Activated T-helper 2 cell treated with anti-CD3 and anti-CD28 coated beads, Interferon-gamma antibody, Interleukin-2, Interleukin-4, amounts not matched to agents 10 μg/mL and 5 μg/mL and 100 μg/mL, durations not matched to agents 14 hours and 24 hours and 36 hours (primary cell): ENCODE results near the gene SLIT1. TPM values are rescaled to one million over a fixed set of nuclear protein-coding genes. Genes with fewer than 3 reads are reported as not detected.

Source experiments
- DNase-seq: peaks from one replicate; pipeline ENCODE4 v3.0.0; 2021; ENCODE audit warnings: low spot score
- H3K27ac Mint-ChIP-seq: one replicate; pipeline ENCODE4 v1.8.0; 2021; ENCODE audit warnings: mixed read lengths
- H3K27me3 Mint-ChIP-seq: one replicate; pipeline ENCODE4 v1.8.0; 2021; ENCODE audit warnings: low read depth, mixed read lengths
- H3K36me3 Mint-ChIP-seq: one replicate; pipeline ENCODE4 v1.8.0; 2021; ENCODE audit warnings: low read depth, mixed read lengths
- H3K4me1 Mint-ChIP-seq: one replicate; pipeline ENCODE4 v1.8.0; 2021; ENCODE audit warnings: low read depth, mixed read lengths
- H3K4me3 Mint-ChIP-seq: one replicate; pipeline ENCODE4 v1.8.0; 2021; ENCODE audit warnings: low read depth, mild to moderate bottlenecking, moderate library complexity, mixed read lengths
- H3K9me3 Mint-ChIP-seq: one replicate; pipeline ENCODE4 v1.8.0; 2021; ENCODE audit warnings: mixed read lengths
- intact Hi-C: fragments of 100-400 bp; cut with micrococcal nuclease; formaldehyde crosslinking; loops from one replicate; pipeline ENCODE4 v1.15.1; 2023
- total RNA-seq: library from RNA; stranded (reverse); gene quantifications from 2 replicates; pipeline ENCODE4 v1.2.3, GENCODE V29; 2022

SLIT1 gene
- total RNA-seq, 1 donor from 2014 or later: 0.21 TPM

DNA sequence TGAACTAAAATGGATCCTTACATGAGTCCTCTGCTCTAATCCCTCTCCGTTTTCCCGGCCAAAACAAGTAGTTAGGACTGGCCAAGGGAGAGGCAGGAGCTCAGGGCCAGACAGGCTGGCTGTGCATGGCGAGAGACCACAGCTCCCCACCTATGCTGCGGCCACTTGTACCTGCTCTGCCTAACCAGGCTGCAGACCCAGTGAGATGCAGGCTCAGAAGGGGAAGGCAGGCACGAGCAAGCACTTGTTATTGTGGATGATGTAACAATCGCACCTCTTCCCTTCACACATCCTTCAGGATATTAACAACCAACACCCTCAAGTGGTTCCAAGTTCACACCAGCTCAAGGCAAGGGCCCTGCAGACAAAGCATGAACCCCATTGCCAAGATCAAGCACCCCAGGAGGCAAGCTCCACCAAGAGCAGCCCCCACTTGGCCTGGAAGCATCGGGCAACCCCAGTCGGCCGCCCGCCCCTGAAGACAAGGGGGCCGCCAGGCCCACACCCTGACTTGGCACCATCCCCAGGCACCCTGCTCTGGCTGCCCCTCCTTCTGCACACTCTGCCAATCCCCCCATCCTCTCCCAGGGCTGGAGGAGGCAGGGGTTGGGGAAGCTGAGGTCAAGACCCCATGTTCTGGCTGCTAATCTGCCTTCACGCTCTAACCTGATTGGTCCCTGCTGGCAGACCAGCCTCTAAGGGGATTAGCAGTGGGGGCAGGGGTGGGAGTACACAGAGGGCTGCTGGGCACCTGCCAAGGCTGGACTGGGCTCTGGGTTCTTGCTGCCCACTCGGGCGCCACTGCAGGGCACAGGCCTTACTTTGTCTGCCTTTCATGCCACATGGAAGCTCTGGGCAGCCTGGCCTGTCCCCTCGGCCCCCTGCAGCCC lies 111.3 kb downstream of the SLIT1 start:
- Mint-ChIP-seq H3K27me3 (peaks cover 11% of the 10 kb centered on the region), H3K36me3 (no peaks in the 10 kb centered on the region), H3K4me1 (peaks cover 2% of the 10 kb centered on the region), H3K4me3 (no peak overlapping the region), H3K9me3 (no peaks in the 10 kb centered on the region), H3K27ac (no peak overlapping the region)
- no peak for DNase-seq
- intact Hi-C loops: no loop called here

DNA sequence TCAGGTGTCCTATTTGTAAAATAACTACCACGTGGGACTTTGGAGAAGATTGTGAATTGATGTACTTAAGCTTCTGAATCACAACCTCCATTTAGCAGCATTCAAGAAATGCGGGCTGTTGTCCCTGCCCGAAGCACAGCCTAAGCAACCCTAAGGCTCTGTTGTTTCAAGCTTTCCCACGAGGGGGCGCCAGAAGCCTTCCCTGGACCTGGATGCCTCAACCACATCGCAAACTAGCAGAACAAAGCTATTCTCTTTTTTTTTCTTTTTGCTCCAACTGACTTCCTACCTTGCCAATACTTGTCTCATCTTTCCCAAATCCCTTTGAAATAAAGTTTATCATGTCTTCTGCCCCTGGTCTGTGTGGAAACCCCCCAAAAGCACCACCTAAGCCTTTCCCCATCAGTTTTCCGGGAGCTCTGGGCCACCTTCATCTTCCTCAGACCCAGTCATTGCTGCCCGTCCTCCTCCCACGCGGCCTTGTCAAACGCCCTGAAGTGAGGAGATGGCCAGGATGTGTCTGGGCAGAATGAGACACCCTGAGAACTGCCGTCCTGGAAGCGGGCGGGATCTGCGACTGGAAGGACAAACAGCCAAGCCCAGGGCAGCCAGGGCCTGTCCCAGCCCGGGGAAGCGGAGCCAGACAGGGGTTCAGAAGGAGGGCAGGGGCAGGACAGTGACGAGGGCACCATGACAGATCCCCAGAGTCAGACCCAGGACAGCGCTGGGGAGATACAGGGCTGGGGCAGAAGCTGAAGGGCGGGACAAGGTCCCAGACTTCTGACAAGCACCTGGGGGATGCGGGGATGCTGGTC lies 112.7 kb downstream of the SLIT1 start:
- peaks cover 6% of the 10 kb centered on the region for H3K4me1 Mint-ChIP-seq
- peak; percentile 65 for DNase-seq
- no peaks in the 10 kb centered on the region for H3K9me3 Mint-ChIP-seq
- H3K36me3 Mint-ChIP-seq: no peaks in the 10 kb centered on the region
- intact Hi-C loops: loop anchor here (1.0 to 2.0 kb wide), 2 partner anchors 138 to 161 kb away; no protein-coding TSS in a partner anchor
- H3K27ac Mint-ChIP-seq: no peak overlapping the region
- H3K27me3 Mint-ChIP-seq: peaks cover 11% of the 10 kb centered on the region
- no peak overlapping the region for H3K4me3 Mint-ChIP-seq

DNA sequence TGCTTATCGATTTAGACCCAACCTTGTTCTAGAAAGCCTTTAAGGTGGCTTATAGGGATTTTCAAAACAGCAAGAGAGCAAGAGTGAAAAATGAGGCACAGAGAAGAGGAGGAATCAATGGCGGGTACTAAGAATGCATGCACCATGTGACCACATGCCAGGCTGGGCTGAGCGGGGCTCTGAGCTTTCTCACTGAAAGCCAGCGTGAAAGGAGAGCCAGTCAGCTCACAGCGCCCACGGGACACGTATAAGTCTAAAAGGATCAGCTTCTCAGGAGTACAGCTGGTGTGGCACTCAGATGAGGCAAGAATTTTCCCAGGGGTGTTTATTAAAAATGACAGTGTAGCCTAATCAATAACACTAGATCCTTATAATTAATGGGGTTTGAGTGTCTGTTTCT lies 114.3 kb downstream of the SLIT1 start:
- H3K9me3 Mint-ChIP-seq: no peaks in the 10 kb centered on the region
- H3K27ac Mint-ChIP-seq: no peak overlapping the region
- no peaks in the 10 kb centered on the region for H3K36me3 Mint-ChIP-seq
- no peak overlapping the region for H3K4me3 Mint-ChIP-seq
- DNase-seq: no peak
- peaks cover 6% of the 10 kb centered on the region for H3K4me1 Mint-ChIP-seq
- intact Hi-C loops: no loop called here
- peaks cover 11% of the 10 kb centered on the region for H3K27me3 Mint-ChIP-seq

DNA sequence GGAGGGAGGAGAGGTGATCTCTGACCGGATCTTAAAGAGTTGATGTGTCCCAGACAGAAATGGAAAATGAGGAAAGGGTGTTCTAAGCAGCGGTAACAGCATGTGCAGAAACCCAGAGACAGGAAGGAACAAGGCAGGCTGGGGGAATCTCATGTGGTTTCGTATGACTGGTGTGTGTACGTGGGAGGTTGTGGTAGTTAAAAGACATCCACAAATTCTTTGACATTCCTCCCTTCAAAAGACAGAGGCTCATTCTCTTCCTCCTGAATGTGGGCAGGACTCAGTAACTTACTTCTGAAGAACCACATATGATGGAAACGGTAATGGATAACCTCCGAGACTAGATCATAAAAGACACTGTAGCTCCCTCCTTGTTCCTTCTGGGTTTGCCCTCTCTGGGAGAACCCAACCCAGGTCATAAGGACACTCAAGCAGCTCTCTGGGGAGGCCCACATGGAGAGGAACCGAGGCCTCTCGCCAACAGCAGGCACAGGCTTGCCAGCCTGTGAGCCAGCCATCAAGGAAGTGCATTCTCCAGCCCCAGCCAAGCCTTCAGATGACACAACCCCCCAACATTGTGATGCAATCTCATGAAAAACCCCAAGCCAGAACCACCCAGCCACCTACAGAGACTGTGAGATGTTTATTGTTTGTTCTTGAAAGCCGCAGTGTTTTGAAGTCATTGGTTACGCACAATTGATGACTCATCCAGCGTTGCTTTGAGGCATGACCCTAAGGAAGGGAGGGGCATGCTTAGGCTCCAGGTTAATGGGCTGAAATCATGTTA lies 116.0 kb downstream of the SLIT1 start:
- intact Hi-C loops: no loop called here
- H3K36me3 Mint-ChIP-seq: no peaks in the 10 kb centered on the region
- no peaks in the 10 kb centered on the region for H3K9me3 Mint-ChIP-seq
- no peak overlapping the region for H3K4me3 Mint-ChIP-seq
- no peak for DNase-seq
- no peak overlapping the region for H3K27ac Mint-ChIP-seq
- H3K27me3 Mint-ChIP-seq: peaks cover 11% of the 10 kb centered on the region
- H3K4me1 Mint-ChIP-seq: peaks cover 6% of the 10 kb centered on the region

DNA sequence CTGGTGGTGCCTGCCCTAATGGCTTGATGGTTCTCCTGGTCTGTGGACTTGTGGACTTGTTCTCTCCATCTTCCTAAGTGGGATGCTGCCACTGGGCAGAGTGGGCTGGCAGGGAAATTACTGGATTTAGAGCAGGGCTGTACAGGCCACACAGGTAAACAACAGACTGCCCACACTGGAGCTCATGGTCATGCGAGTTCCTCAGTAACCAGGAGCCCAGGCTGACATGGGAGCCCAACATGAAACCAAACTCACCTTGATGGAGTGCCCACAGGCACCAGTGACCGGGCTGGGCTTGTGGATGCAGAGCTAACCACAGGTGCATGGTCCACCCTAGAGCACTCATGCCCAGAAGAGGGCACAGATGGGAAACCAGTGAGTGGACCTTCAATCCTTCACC lies 116.7 kb downstream of the SLIT1 start:
- H3K4me3 Mint-ChIP-seq: no peak overlapping the region
- peaks cover 6% of the 10 kb centered on the region for H3K4me1 Mint-ChIP-seq
- no peak overlapping the region for H3K27ac Mint-ChIP-seq

DNA sequence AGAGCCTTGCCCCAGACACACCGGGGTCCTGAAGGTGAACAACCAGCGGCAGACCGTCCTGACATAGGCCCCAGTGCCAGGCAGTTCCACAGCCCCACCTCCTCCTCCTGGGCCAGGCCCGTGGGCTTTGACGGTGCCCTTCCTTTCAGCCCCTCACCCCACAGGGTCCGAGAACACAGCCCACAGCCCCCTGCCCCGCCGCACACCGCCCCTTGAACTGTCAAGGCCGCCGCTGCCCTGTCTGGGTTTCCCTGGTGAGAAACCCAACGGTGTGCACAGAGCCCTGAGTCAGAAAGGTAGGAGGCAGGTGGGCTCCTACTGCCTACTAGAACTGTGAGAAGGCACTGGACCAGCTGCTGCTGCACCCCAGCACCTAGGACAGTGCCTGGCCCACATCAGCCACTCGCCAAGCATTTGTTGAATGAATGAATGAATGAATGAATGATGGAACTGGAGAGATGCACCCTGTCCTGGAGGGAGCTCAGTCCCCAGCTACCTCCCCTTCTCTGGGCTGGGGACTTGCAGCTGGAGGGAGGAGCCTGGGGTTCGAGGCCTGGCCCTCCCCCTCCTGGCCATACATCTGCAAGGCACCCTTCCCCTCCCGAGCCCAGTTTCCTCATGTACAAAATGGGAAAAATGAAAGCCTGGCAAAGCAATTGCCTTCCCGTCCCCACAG lies 117.9 kb downstream of the SLIT1 start:
- peaks cover 6% of the 10 kb centered on the region for H3K27me3 Mint-ChIP-seq
- H3K36me3 Mint-ChIP-seq: no peaks in the 10 kb centered on the region
- H3K4me3 Mint-ChIP-seq: no peak overlapping the region
- H3K27ac Mint-ChIP-seq: no peak overlapping the region
- no peak for DNase-seq
- peaks cover 6% of the 10 kb centered on the region for H3K4me1 Mint-ChIP-seq
- no peaks in the 10 kb centered on the region for H3K9me3 Mint-ChIP-seq
- intact Hi-C loops: no loop called here

More for the DNA sequence above, 116.7 kb downstream of the SLIT1 start:
- H3K36me3 Mint-ChIP-seq: no peaks in the 10 kb centered on the region
- peaks cover 10% of the 10 kb centered on the region for H3K27me3 Mint-ChIP-seq
- no peak for DNase-seq
- no peaks in the 10 kb centered on the region for H3K9me3 Mint-ChIP-seq
- intact Hi-C loops: no loop called here

DNA sequence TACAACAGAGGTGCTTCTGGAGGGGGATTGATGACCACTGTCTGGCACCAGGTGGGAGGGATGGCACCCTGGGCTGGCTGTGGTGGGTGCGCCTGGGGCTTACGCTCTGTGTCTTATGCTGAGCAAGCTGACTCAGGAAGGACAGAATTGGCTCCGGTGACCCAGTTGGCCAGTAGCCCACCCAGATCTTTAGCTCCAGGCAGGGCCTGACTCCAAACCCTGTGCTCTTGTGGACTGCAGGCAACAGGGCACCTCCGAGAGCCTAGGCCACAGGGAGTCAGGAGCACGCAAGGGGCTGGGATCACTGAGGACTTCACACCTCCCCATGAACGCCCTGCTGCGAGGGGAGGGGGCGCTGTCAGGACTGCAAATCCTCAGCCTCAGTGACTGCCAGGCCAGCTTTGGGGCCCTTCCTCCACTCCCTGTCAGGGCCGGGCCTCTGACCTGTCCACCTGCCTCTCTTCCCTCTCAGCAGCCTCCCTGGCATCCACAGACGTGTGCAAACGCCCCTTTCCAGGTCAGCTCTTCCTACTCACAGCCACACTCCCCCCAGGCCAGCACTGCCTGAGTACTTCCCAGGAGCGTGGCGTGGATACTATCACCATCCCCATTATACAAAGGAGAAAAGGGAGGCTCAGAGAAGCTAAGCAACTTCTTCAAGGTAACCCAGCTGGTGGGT lies 118.7 kb downstream of the SLIT1 start:
- intact Hi-C loops: no loop called here
- peaks cover 6% of the 10 kb centered on the region for H3K27me3 Mint-ChIP-seq
- no peak overlapping the region for H3K27ac Mint-ChIP-seq
- DNase-seq: no peak
- H3K4me3 Mint-ChIP-seq: no peak overlapping the region
- H3K9me3 Mint-ChIP-seq: no peaks in the 10 kb centered on the region
- peaks cover 6% of the 10 kb centered on the region for H3K4me1 Mint-ChIP-seq
- no peaks in the 10 kb centered on the region for H3K36me3 Mint-ChIP-seq

DNA sequence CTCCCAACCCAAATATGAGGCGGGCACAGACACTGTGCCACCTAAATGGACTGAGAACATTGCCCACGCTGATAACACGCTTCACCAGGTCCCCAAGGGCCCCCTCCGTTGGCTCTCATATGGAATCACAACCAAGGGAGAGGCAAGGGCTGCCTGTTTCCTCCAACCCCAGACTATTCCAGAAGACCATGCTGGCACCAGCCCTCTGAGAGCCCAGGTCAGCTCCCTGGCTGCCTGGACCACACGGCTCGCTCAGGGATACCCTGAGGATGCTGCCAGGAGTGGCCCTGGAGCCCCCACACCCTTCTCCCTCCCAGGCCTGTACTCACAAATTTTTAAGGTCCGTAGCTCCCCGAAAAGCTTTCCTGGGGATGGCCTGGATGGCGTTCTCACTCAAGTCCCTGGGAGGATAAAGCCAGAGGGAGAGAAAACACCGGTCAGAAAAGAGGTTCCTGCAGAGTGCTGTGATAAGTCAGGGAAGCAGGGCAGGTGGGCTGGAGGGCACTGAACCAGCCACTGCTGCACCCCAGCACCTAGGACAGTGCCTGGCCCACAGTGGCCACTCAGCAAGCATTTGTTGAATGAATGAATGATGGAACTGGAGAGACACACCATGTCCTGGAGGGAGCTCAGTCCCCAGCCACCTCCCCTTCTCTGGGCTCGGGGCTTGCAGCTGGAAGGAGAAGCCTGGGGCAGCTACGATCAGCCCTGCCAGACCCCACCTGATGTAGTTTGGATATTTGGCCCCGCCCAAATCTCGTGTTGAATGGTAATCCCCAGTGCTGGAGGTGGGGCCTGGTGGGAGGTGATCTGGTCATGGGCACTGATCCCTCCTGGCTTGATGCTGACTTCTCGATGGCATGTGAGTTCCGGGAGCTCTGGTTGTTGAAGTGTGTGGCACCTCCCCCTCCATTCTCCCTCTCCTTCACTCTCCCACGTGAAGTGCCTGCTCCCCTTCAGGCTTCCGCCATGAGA lies 119.8 kb downstream of the SLIT1 start:
- Mint-ChIP-seq H3K4me3 (no peak overlapping the region), H3K9me3 (no peaks in the 10 kb centered on the region), H3K27me3 (peaks cover under 1% of the 10 kb centered on the region), H3K4me1 (peaks cover 6% of the 10 kb centered on the region), H3K27ac (no peak overlapping the region), H3K36me3 (no peaks in the 10 kb centered on the region)
- no peak for DNase-seq
- intact Hi-C loops: no loop called here

DNA sequence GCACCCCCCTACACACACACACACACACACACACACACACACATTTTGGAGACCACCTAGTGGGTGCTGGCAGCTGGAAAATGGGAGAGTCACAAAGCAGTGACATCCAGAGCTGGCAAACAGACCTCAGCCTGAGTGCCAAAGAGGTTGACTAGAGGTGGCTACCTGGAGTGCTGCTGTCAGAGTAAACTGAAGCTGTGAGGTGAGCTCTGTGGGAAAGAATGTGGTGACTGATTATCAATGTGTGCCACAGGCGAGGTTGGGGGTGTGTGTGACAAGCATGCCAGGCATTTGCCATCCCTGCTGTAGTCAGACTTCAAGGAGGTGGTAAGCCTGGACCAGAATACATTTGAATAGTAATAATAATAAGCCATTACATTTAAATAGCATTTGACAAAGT lies 120.6 kb downstream of the SLIT1 start:
- Mint-ChIP-seq H3K4me3 (no peak overlapping the region), H3K27ac (no peak overlapping the region), H3K27me3 (no peaks in the 10 kb centered on the region), H3K36me3 (no peaks in the 10 kb centered on the region), H3K4me1 (peaks cover 6% of the 10 kb centered on the region), H3K9me3 (no peaks in the 10 kb centered on the region)
- intact Hi-C loops: no loop called here
- DNase-seq: no peak

DNA sequence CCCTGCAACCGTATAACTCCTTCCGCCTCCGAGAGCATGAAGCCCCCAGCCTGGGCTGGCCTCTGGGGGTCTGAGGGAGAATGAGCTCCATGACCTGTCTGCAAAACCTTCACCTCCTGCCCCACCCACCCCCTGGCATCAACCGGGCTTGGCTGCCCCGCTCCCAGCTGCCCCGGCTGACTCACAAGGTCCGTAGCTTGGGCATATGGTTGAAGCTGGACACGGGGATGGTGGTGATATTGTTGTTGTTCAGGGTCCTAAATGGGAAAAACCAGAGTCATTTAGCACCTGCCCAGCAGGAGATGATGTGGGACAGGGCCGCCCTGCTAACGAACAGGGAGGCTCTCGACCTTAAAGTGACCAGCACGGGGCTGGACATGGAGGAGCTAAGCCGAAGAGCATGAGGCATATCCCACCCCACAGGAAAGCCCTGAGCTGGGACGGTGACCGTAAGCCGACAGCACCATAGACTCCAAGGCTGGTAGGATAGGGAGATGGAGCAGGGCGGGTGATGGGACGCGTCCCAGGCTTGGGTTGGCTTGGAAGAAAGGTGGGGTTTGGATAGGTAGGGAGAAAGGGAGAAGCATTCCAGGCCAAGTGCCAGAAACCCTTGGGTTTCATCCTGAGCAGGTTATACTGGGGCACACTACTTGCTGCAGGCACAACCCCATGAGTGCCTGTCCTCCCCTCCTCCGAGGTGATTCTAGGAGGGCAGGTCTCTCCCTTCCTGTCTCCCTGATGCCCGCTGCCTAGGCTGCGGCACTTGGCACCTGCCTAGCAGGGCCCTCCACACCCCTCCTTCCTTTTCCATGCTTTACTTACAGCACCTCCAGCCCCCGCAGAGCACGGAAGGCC lies 121.5 kb downstream of the SLIT1 start:
- Mint-ChIP-seq H3K4me1 (peaks cover under 1% of the 10 kb centered on the region), H3K27ac (no peak overlapping the region), H3K9me3 (no peaks in the 10 kb centered on the region), H3K4me3 (no peak overlapping the region), H3K27me3 (no peaks in the 10 kb centered on the region), H3K36me3 (no peaks in the 10 kb centered on the region)
- no peak for DNase-seq
- intact Hi-C loops: no loop called here
